ENCODE results near the gene RBM25.
A peak's percentile ranks its signal among the peaks of the same experiment; 100 is the strongest.

RBM25 gene

GRCh38 chr14:73172500-73172899, 114.2 kb downstream of the RBM25 start:
- DNase-seq, result no peak

DNA sequence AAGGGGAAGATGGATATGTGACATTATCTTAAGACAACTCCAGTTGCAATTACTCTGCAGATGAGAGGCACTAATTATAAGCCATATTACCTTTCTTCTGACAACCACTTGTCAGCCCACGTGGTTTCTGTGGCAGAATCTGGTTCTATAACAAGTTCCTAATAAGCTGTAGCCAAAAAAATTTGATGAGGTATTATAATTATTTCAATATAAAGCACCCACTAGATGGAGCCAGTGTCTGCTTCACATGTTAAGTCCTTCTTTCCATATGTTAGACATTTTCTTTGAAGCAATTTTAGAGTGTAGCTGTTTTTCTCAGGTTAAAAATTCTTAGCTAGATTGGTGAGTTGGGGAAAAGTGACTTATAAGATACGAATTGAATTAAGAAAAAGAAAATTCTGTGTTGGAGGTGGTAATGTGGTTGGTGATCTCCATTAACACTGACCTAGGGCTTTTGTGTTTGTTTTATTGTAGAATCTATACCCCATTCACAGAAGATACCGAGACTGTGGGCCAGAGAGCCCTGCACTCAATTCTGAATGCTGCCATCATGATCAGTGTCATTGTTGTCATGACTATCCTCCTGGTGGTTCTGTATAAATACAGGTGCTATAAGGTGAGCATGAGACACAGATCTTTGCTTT, 114.9 kb downstream of the RBM25 start:
- DNase-seq, result peak; percentile 6 to 64
